NCI-H82 treated with DMSO at 0.1 percent for 48 hours (cell line): ENCODE data around the gene FAT2.

Experiments
- DNase-seq: peaks from one replicate; lab custom pipeline; 2025; ENCODE audit not compliant: unreplicated experiment; lab: John Stamatoyannopoulos, UW

The FAT2 gene

DNA sequence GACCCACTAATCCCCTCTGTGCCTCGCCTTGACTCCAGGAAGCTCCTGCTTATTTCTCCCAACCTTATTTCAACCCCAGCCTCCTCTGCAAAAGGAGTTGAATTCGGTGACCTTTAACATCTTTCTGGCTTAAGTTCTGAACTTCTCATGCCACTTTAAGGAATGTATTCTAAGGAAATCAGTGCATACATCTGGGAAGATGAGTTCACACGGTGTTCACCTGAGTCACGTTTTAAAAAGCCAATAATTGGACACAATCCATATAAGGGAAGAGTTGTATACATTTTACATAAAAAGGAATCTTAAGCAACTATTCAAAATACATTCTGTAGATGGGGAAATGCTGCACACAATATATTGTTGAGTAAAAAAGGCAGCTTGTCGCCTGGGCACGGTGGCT, 33.2 kb downstream of the FAT2 start:
- DNase-seq: no peak

DNA sequence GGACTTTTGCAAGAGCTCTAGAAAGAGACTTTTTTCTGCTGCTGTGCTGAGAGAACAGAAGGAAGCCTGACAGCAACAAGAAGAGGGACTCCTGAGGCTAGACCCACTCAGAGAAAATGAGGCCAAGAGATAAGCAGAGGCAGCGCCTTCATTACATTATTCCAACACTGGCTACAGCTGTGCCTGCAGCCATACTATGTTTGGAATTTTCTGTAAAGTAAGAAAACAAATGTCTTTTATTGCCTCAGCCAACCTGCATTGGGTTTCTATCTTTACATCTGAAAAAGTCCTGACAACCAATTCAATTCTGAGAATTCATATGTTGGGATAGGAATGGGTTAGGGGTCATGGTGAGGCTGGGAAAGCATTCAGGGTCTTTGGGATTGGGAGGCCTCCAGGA, 33.7 kb downstream of the FAT2 start:
- no peak for DNase-seq

DNA sequence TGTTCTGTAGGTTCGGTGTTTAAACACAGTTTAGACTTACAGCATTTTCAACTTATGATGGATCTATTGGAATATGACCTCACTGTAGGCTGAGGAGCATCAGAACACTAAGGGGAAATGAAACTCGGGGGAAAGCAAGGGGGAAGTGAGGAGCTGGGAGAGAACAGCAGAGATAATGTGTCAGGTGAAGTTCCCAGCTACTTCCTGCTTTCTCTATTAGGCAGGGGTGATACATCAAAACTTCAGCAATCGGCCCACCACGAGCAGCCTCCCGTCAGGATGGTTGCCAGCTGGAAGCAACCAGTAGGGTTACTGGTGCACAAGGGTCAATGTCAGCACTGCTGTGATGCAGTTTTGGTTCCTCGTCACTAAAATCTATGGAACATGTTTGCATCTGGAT, 34.3 kb downstream of the FAT2 start:
- no peak for DNase-seq

DNA sequence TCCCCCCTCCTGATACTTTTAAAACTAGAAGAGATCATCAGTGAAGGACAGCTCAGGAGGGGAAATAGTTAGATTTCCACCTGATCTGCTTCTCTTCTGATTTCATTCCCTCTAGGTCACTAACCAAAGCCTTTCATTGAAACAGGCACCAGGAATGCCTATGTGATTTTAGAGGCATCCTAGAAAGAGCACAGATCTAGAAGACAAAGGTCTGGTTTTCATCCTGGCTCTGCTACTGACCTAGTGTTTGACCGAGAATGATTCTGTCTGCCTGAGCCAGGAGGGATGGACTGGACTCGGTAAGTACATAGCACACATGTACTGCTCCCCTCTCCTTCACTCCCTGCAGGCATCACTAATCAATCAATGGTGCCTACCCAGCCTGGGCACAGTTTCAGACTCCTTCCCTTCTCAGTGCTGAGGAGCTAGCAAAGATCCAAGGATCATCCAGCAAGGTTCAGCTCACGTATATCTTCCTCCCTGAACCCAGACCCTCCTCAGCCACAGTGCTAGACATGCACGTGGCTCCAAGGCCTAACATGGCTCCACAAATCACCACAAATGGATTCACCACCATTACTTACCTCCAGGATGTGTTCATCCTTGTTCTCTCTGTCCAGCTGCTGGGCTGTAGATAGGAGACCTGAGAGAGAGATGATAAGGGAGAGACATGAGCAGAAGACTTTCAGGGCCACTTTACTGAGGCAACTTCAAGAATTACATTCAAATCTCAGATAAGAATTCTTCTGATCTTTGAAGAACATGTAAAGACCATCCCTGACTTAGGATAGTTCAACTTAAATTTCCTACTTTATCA, 35.2 kb downstream of the FAT2 start:
- no peak for DNase-seq

DNA sequence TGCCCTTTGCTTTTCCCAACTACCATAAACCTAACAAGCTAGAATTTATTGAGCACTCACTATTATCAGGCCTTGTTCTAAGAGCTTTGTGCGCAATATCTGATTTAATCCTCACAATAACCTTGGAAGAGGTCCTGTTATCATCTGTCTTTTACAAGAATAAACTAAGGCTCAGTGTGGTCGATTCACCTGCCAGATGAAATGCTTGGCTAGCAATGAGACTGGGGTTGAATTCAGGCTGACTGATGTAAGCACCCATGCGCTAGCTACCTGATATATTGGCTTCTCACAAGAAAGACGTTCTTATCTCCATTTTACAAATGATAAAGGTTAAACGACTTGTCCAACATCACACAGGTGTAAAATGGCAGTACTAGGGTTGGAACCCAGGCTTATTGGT, 37.4 kb downstream of the FAT2 start:
- no peak for DNase-seq

DNA sequence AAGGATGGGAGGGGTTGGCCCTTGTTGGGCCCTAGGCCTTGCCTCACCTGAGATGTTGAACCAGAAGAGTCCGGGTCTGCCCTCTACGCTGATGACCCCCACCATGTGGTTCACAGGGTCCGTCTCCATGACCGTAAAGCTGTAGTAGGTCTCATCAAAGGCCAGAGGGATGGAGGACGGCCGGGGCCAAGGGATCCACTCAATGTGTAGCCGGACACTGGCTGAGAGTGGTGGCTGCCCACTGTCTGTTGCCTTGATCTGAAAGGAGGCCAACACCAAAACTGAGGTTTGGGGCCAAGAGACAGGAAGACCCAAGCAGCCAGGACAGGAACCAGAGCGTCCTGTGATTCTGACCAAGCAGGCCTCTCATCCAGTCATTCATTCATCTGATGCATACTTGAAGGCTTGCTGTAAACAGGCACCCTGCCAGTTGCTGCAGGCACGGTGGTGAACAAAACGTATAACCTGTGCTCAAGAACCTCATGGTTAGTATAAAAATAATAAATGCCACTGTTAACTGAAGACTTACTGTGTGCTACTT, 37.9 kb downstream of the FAT2 start:
- DNase-seq: no peak

DNA sequence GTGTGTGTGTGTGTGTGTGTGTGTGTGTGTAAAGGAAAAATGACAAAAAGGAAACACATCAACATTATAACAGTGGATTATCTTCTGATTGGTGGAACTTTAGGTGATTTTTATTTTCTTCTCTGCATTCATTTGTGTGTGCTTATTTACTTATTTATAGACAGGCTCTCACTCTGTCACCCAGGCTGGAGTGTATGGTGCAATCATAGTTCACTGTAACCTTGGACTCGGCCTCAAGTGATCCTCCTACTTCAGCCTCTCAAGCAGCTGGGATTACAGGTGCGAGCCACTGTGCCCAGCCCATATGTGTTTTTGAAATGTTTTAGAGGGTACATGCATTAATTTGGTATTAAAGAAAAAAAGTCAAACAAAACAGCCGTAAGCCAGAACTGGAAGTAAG, 39.1 kb downstream of the FAT2 start:
- no peak for DNase-seq

DNA sequence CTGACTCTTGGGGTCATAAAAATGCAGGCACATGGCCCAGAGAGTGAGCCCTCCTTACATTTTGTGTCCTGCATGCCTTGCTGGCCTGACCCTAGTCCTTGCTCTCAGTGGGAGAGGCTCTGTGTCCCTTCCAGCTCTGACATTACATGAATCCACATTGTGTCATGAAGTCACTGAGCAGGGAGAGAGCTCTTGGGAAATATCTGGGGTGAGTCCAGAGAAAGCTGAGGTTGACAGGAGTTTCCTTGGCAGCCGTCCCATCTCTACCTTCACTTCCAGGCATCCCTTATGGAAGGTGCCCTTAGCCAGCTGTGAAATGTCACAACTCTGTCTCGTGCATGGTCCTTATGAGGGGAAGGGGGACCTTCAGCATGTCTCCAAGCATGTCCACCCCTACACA, 41.0 kb downstream of the FAT2 start:
- DNase-seq: no peak

DNA sequence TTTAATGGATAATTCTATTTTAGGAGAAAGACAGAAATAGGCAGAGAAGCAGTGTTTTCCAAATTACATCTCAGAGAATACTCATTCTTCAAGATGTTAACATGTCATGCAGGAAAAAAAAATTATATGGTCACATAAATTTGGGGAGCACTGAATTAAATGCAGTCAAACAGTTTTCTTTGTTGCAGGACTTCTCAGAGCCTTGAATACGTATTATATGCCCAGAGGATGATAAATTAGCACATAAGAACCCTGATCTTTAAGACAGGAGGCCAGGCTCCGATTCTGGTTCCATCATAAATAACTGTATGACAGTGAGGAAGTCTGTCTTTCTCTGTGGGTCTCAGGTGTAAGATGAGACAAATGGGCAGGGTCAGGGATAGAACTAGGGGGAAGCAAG, 41.4 kb downstream of the FAT2 start:
- DNase-seq: no peak

DNA sequence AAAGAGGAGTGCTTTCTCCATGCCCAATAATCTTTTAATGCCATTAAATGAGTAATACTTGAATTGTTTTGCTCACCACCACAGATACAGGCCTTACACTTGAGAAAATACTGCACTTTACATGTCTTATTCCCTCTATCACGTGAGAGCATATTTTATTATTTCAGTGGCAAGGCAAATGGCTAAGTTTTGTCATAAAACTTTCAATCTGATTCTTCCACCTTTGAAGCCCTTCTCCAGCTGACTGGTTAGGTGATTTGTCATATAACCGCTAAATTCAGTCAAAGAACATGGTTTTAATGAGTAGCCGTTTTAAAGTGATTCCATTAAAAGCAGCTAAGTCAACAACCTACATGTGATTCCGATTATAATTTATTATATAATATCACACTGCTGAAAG, 43.8 kb downstream of the FAT2 start:
- no peak for DNase-seq

DNA sequence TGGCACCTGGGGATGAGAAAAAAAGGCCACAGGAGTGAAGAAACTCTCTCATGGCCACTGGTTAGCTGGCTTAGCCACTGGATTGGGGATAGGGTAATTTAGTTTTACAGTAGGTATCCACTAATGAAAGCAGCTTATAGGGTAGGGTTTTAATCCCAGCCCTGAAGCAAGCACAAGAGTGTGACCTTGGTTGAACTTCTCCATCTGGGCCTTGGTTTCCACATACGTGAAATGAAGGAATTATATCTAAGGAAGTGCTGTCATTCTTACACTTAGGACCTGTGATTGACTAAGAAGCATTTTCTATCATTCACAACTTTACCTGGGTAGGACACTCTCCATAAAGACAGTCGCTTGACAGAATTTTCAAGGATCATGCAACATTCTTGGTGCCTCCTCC, 49.6 kb downstream of the FAT2 start:
- DNase-seq: no peak
